GM12864 (cell line): ENCODE measurements around the gene ELF5.
A peak's percentile ranks its signal among the peaks of the same experiment; 100 is the strongest.

Experiments used
- DNase-seq: peaks from one replicate; pipeline ENCODE4 v3.0.0-alpha.2; 2011; ENCODE audit warnings: low read depth
- H3K4me3 ChIP-seq: 2 replicates; pipeline ENCODE4 v1.5.1; 2011; ENCODE audit warnings: mild to moderate bottlenecking, low read depth, low read length, control low read depth
- CTCF ChIP-seq: IDR thresholded peaks from 2 replicates; pipeline ENCODE4 v1.5.1; 2011; ENCODE audit warnings: low read depth, mild to moderate bottlenecking, moderate library complexity, low read length, control low read depth, inconsistent platforms; ENCODE audit errors: missing control alignments

Gene ELF5

GRCh38 chr11:34514597-34514996 is 1.0 kb upstream of the ELF5 start:
- no peak for DNase-seq
- no peak for TF ChIP-seq CTCF
- no peak overlapping the region for H3K4me3 ChIP-seq

DNA sequence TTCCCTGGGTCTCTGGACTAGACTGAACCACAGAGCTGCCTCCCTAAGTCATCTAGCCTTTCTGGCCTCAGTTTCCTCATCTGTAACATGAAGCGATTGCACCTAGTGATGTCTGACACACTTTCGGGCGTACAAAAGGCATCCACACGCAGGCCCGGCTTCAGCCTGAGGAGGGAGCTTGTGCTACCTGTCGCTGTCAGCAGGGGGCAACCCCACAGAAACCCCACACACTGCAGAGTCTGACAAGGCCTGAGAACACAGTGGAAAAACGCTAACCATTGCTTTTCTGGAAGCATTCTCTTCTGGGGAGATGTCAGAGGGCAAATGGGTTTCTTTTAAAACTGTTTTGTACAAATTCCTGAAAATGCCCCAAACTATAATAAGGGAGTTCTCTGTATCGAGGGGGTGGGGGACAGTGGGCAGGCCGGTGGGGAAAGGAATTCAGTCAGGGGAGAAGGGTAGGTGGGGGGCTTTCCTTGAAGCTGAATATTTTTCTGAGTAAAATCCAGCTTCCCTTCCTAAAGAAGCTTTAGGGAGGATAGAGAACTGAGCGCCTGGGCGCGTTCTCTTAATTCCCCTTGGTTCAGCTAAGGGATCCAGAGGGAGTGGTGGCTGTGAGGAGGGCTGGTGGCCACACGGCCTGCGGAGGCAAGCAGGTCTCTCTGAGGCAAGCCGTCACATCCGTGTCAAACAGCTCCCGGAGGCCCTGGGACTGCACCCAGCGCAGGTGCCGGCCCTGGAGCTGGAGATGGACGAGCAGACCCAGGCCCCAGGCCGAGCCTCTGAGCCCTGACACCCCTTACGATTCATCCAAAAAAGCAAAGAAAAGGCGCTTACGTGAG is 533 bp downstream of the ELF5 start:
- TF ChIP-seq CTCF, result peak; percentile 95
- DNase-seq, result peak; percentile 41
- no peak overlapping the region for H3K4me3 ChIP-seq

GRCh38 chr11:34510673-34511072 is 2.9 kb downstream of the ELF5 start:
- no peak overlapping the region for H3K4me3 ChIP-seq
- no peak for TF ChIP-seq CTCF
- no peak for DNase-seq

GRCh38 chr11:34510218-34510617 is 3.4 kb downstream of the ELF5 start:
- H3K4me3 ChIP-seq, result no peak overlapping the region
- TF ChIP-seq CTCF, result no peak
- DNase-seq, result no peak

- no peak overlapping the region for H3K4me3 ChIP-seq
- DNase-seq, result no peak
- no peak for TF ChIP-seq CTCF
These were observed 4.2 kb downstream of the ELF5 start for GRCh38 chr11:34509336-34509876.

DNA sequence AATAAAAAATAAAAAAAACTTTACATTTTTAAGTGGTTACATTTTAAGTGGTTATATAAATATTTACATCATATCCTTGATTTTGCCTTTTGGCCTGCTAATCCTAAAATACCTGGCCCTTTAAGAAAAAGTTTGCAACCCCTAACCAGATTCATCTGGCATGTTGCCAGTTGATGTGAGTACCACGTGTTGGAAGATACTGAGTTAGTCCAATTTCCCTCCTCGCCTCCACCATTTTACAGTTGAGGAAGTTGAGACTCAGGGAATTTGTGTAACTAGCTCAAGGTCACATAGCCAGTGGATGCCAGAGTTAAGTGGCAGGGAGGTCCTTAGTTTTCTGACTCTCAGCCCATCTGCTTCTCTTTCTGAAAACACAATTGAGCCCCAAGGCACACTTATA is 5.1 kb downstream of the ELF5 start:
- TF ChIP-seq CTCF, result no peak
- DNase-seq, result no peak
- no peak overlapping the region for H3K4me3 ChIP-seq

DNA sequence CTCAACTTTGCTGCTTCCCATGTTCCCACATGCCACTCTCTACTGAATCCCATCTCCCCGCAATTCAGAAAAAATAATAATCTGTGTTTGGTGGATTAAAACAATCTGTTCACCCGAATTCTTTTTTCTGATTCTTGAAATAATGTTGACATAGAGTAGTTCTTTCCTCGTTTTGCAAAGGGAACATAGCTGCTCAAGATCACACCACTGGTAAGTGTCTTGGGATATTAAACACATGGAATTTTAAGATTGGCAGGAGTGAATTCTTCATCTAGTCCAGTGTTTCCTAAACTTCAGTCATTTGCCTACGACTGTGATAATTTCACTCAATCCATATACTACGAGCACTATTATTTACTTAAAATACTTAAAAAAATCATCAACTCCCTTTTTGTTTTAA is 6.0 kb downstream of the ELF5 start:
- no peak for DNase-seq
- no peak for TF ChIP-seq CTCF
- H3K4me3 ChIP-seq, result no peak overlapping the region
